NCI-H1048 (cell line): ENCODE results near the gene CISTR.
A peak's percentile ranks its signal among the peaks of the same experiment; 100 is the strongest.
"Not testable (repeated sequence)": the region's sequence is repeated elsewhere in the genome, so short reads cannot be mapped to it uniquely, and the experiment has no call there.

Experiments
- DNase-seq: peaks from one replicate; lab custom pipeline; 2025; lab: John Stamatoyannopoulos, UW

The CISTR gene

DNA sequence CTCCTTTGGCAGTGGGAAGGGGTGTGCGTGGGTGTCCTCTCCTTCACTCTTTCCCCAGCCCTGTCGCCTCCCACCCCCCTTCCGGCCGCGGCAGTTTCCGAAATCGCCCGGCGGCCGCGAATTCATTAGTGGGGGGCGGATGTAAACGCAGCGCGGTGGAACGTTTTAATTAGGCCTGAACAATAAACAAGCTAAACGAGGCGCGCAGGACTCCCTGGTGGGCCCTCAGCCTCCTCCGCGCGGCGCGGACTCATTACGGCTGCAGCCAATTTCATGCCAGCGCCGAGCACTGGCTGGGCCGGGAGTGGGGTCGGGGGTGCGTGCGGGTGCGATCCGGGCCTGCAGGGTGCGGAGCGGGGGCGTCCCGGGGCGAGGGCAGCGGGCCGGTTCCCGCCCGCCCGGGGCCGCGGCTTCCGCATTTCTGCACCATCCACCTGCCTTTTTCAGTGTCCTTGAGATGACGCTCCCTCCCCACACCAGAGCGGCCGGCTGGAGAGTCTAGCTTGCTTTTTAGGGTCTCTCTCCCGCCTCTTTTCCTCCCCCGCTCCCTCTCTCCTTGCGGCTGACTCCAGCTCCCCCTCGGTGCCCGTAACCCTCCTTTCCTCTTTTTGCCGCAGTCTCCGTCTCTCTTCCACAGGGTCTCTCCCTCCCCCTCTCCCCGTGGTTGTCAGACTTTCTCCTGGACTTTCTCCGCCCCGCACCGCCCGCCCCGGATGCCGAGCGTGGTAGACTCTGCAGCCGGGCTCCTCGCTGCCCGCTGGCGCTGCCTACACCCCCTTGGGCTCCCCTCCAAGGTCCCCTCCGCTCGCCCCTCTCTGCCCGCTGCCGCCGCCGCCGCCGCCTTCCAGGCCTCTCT, at the start of gene CISTR:
CISTR (minus strand) TSS at position 644 of the 856 bp plus-strand sequence.
- DNase-seq, result no peak

DNA sequence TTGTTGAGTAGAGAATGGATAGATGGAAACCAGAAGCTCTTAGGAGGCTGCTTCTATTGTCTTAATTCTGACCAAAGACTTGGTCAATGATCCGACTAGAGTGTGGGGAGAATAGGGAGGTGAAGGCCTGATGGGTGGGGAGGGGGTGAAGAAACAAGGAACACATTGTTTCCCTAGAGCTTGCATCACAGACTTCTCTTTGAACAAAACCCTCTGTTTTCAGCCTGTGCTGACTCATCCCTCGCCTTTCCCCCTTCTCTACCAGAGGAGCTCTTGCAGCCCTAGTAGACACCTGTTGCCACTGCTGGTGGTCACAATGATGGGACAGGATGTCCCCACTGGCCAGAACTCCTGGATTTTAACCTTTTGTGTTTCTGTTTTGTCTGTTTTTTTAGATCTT, 46.8 kb upstream of the CISTR start:
- DNase-seq, result peak; percentile 21

DNA sequence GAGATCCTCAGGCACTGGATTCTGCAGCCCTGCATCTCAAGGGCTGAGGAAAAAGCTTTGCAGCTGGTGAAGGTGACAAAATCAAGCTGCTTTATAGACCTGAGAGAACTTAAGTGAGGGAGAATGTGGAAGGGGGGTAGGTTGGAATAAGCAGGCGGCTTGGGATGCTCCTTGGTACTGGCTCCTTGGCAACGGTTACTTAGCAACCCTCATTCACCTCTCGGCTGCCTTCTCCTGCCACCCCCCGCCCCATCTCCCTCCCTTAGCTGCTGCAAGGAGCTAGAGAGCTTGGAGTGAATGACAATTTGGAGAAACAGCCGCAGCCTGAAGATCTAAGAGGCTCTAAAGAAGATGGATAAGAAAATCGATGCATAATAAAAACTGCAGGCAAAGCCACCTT, 44.1 kb upstream of the CISTR start:
- DNase-seq, result no peak

DNA sequence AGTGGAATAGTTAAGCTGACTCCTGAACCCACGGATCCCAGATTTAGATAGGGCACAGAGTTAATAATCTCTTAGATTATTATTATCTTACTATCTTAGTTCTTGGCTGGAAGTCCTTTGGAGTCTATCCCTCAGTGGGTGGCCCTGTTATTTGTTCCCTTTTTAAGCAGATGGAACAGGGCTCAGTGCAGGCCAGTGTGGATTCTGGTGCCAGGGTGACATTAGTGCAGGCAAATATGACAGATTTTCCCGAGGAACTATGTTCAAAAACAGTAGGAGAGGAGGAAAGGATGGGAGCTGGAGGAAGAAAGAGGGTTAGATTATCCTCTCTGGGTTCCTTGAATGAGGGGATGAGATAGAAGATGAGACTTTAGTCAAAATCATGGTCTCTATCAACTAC, 41.4 kb upstream of the CISTR start:
- no peak for DNase-seq

DNA sequence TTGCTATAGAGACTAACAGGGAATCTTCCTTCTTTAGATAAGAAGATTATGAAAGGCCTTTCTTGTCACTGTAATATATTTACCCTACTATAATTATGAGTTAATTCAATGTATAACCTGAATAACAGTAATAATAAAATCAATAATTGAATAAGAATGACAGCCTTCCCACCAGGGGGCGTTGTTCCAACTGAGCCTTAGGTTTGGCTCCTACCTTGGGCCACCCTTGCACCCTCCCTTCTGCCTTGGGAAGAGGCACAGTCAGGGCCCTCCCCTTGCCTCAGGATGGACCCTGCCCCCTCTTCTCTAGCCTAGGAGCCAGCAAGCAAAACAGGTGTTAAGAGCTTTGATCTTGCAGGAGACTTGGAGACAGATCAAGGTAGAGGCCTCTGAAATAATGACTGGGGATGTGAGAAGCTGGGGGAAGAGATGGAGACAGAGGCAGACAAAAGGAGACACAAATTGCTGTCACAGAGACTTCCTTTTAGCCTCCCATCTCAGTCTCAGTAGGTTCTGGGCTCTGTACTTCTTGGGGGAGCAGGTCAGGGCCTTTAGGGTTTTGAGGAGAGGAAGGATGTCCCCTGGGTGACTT, 40.1 kb upstream of the CISTR start:
- DNase-seq, result no peak

DNA sequence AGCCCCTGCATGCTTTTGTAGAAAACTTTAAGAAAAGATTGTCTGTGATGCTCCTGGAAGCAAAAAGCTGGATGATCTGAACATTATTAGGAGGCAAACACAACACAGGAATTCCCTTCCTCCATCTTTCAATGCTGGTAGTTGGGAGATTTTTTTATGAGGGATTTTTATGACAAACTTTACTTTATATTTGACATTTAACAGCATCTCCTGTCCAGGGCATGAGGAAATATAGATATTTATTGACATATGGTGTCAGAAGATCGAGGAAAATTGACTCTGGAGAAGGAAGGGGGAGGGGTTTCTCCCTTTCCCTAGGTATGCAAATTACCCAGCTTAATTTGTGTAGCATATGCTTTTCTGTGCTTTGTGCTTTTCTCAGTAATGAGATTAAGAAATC, 37.8 kb upstream of the CISTR start:
- DNase-seq, result no peak

DNA sequence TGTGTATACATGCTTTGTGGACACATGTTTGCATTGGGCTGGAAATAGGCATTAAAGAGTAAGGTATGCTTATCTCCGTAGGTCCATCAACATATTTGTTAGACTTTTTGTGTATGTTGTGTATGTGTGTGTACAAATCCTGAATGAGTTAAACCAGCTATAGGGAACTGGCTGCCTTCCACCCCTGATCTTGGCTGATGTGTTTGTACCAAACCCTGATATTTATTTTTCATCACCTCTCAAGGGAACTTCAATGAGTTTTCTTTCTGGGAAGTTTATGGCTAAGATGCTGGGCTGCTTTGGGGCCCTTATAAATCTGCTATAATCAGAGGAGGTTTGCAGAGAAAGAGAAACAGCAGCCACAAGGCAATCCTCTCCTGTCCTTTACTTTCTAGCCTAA, 37.1 kb upstream of the CISTR start:
- no peak for DNase-seq

DNA sequence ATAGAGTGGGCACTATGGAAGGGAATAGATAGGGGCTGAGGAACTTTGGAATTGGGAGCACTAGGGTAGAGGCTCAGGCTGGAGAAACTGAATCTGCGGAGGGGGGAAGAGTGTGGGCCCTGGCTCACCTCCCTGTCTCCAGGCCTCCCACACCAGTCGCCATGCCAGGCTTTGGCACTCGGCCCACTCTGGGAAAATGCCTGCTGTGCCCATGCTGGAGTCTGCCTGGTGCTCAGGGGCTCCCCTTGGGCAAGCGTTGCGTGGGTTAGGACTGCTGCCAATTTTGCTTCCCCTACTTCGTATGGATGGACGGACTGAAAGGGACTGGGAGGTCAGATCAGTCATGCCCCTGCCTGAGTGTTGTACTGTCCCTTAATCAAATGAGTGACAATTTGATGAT, 34.6 kb upstream of the CISTR start:
- DNase-seq, result no peak

DNA sequence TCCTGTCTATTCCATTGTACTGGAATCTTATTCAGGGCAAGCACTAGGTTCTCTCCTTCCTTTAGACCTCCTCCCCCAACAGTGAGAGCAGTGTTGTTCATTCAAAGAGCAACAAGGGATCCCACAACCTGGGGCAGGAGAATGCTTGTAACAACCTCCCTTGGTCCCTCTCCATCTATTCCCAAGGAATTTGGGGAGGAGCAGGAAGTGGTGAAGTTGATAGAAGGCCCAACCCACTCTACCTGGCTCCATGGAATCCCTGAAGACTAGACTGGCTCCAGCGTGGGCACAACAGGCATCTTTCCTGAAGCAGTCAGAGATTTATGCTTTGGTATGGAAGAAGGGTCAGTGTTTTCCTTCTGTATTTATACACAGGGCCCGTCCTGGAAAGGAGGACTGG, 33.4 kb upstream of the CISTR start:
- DNase-seq, result no peak

DNA sequence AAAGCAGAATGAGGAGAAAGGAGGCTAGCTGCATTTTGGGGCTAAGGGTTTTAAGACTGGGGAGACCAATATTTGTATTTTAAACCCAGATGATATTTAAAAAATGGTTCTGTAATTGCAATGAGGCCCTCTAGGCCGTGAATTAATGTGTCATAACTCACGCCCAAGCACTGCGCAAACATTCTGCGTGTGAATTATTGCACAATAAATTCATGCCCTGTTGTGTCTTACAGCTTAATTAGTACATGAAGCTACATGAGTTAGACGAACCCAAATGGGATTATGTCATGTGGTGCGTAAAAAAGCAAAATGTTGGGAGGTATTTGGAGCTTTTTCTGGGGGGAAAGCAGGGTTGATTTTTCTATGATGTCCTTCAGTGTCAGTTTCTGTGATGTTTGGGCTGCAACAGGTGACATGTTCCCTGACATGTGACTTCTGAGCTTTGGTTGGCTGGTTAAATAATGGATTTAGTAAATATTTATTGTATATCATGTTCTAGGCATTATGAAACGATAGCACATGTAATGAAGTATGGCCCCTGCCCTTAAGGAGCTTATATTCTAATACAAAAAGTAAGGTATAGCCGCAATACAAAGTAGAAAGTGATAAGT, 30.4 kb upstream of the CISTR start:
- no peak for DNase-seq

DNA sequence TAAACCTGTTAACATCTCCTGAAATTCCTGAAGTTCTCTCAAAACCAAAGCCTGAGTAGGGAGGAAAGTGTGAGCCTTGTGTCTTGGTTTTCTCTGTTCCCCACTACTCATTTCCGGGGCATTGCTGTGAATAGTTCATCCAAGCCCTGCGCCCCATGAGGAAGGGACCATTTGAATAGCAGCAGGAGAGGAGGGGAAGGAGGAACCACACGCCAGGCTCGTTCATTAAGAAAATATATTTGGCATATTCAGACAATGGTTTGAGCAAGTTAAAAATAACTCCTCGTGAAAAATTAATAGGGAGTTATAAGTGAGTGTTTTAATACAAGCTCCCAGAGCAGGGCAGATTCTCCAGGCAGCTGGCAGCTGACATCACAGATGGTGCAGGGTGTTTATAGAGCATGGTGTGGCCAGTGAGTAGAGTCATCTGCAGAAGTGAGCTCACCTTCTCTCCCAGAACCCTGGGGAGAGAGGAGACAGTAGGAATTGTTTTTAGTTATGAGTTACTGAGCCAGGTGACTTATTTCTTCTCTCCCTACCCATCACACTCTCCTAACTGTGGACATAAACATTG, 29.5 kb upstream of the CISTR start:
- no peak for DNase-seq

DNA sequence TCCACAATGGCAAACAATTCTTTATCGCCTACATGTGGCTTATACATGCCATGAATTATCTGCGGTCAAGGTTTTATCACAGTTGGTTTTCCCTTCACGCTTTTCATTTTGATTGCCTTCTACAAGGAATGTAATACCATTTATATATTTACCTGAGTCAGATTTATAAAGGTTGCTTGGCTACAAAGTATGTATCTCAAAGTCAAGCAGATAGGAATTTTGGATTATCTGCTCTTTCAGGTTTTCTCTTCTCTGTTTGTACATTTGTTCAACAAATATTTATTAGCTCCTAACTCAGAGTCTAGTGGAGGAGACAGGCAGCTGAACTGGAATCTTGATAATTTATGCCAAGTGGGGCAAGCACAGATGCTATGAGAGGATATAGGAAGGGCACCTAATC, 28.5 kb upstream of the CISTR start:
- no peak for DNase-seq

DNA sequence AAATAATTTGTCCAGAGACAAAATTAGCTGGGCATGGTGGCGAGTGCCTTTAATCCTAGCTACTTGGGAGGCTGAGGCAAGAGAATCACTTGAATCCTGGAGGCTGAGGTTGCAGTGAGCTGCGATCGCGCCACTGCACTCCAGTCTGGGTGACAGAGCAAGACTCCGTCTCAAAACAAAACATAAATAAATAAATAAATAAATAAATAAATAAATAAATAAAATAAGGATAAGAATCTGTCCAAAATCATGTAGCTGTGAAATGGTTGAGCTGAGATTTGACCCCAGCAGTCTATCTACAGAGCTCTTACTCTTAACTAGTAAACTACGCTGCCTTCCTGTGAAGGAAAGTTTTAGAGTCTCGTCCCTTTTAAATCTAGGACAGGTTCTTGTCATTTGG, 27.9 kb upstream of the CISTR start:
- not testable (repeated sequence) for DNase-seq

DNA sequence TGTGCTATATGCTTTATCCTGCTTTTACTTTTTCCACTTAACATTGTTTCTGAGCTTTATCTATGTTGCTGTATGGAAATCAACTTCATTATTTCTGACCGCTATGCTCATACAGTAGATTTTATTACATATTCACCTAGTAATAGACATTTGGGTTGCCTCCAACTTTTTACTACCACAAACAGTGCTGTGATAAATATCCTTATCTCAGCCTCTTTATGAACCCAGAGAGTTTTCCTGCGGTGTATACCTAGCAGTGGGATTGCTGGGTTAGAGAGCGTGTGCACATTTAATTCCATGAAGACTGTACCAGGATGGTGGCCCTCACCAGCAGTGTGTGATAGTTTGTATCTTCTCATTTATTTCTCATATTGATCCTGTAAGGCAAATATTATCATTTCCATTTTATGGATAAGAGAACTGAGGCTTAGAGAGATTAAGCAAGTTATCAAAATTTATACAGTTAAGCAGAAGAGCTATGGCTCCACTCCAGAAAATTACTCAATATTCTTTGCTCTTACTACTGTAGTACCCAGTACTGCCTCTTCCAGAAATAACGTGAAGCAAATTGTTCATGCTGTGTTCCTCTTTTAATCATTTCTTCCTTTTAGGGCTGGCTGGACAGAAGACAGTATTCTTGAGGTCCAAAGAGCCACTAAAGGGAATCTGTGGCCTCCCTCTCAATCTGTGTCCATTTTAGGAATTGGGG, 26.3 kb upstream of the CISTR start:
- DNase-seq, result no peak

DNA sequence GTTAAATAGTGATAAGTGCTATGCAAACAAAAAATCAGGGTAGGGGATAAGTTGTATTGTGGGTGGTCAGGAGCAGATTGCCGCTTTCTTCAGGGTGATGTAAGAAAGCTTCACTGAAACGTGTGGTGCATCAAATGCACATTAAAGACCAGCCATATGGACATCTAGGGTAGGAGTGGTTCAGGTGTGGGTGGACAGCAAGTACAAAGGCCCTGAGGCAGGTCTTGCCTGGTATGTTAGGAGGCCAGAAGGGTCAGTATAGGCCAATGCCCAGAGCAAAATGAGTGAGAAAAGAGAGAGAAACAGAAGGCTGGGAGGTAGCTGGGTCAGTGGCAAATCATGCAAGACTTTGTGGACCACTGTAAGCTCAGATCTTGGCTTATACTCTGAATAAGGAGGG, 25.6 kb upstream of the CISTR start:
- no peak for DNase-seq

DNA sequence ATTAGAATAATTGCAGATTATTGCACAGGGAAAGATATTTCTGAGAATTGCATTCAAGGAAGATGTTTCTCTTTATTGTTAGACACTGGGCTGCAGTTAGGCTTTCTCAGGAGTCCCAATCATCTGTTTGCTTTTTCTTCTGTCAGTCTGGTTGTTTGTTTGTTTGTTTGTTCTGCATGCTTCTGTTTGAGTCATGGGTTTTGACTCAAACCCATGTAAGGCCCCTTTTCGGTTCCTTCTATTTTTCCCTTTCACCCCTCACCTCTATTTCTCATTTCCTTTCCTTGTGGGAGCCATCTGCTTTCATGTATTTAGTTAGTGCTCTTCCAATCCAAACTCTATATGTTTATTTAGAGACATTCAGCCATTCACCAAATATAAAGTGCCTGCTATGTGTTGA, 25.1 kb upstream of the CISTR start:
- no peak for DNase-seq

DNA sequence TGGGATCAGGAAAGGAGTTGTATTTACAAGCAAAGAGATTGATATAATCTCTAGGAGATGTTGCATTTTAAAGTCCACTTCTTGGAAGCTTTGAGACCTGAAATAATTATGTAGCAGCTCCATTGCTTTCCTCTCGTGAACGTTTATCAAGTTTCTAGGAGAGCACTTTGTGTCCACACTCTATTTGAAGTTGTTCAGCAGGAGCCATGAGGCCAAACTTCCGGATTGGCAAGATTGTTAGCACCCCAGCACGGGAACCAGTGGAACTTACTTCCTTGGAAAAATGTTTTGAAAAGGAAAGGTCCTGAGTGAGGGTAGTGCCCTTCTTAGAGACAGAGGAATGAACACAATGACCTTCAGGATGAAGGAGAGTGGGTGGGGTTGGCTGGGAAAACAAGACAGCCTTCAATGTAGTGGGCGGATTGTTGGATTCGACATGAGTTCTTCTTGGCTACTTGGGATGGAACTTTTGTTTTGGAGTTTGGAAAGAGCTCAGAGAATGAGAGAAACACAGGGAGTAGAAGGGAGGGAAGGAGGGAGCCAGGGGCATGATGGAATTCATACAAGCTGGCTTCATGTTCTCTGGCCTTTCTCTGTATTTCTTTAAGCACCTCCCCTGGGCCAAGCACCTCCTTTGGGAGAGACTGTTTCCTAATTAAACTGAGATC, 23.8 kb upstream of the CISTR start:
- DNase-seq, result no peak

DNA sequence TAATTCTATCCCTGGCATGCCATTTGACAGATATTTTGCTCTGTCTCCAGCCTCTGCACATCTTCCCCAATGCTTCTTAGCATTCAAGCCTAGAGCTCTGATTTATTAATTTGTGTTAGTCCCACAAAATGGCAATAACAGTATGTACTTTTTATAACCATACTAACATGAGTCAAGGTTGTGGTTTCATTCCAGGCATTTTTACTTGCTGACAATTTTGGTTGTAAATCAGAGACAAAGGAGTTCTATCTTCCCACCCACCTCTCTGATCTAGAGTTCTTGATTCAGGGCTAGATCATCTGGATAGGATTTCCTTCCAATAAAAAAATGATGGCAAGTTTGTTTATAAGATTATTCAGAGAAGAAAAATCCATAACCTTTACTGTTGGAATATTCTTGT, 18.5 kb upstream of the CISTR start:
- no peak for DNase-seq

DNA sequence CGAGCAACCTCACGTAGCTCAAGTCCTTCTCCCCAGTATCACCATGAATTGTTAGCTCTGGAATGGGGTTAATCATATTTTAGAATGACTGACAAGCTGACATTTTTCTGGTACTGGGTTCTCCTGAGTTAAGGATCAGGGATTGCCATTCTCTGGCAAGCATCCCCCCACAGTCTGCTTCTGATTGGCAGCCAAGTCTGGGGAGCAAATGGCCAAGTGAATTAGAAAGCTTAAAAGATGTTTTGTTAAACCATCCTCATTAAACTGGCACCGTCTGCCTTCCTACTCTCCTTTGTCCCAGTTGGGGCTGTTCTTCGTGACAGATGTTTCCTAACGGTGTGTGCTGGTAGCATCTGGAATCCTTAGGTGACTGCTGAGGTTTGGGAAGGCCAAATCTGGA, 17.2 kb upstream of the CISTR start:
- no peak for DNase-seq

DNA sequence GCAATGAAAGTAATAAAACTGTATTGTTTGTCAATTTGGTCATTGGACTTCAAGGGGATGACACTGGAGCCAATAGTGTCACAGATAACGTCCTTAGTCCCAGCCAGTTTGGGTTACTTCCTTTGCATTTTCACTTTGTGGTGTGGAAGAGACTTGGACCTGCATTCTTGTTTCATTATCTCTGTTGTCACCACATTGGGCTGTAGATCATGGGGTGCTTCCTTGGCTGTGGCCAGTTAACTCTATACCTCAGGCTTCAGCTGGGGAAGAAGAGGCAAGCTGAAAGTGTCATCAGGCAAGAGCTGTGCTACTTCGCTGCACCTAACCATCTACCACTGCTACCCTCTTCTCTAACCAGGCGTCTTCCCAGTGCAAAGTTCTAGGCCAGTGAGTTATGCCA, 15.1 kb upstream of the CISTR start:
- no peak for DNase-seq

DNA sequence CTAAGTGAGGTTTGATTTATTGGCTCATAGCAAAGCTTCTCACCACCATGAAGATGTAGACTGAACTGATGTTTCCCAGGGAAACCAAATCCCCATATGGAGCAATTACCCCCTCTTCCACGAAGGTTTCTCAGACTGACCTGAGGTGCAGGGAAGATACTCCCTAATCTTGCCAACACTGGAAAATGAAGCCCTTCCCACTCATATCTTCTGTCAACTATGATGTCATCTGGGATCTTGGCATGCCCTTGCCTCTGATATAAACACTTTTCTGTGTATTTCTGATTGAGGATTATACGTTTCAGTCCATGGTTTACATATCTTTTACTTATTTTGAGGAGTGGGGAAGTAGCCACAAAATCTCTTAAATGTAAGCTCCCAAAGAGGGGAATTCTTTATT, 14.1 kb upstream of the CISTR start:
- no peak for DNase-seq

DNA sequence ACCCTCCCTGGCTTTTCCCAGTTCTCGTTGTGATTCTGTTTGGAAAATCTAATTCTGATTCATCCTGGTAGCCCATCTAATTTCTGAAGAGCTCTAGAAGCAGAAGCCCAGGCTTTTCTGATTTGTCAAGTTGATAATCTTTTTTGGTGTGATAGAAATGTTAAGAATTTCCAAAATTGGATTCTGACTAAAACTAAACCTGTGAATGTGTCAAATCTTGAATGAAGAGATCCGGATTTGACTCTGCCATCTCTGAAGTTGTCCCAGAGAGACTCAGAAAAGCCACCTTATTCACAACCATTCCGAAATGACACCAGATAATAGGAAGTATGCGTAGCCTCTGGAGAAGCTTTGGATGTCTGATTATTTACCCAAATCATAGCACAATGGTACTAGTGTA, 12.8 kb upstream of the CISTR start:
- no peak for DNase-seq
